Activated B cell treated with CpG ODN at 0.5 μM for 24 hours (primary cell): ENCODE data around the gene AGXT. TPM values are rescaled to one million over a fixed set of nuclear protein-coding genes. Genes with fewer than 3 reads are reported as not detected.

ENCODE experiments used
- ATAC-seq: fragments of 200-7000 bp; cut with Tn5 transposase; one replicate; pipeline ENCODE4 v1.10.0; 2021; ENCODE audit warnings: low read depth, mild to moderate bottlenecking, moderate library complexity
- CTCF ChIA-PET: fragments of 350-600 bp; sonication (Branson Sonifier 250); formaldehyde crosslinking; loops from one replicate; lab custom pipeline; 2021; ENCODE audit warnings: antibody characterized with exemption; lab: Charles Lee
- POLR2A ChIA-PET: fragments of 350-600 bp; sonication (Branson Sonifier 250); formaldehyde crosslinking; loops from one replicate; lab custom pipeline; 2021; ENCODE audit warnings: antibody characterized with exemption; lab: Charles Lee
- DNase-seq: peaks from one replicate; pipeline ENCODE4 v3.0.0; 2022
- H3K27ac Mint-ChIP-seq: one replicate; pipeline ENCODE4 v1.8.0; 2020; ENCODE audit warnings: mixed read lengths
- H3K27me3 Mint-ChIP-seq: one replicate; pipeline ENCODE4 v1.8.0; 2021; ENCODE audit warnings: mixed read lengths
- H3K36me3 Mint-ChIP-seq: one replicate; pipeline ENCODE4 v1.8.0; 2021; ENCODE audit warnings: low read depth, mixed read lengths
- H3K4me1 Mint-ChIP-seq: one replicate; pipeline ENCODE4 v1.8.0; 2021; ENCODE audit warnings: mixed read lengths
- H3K4me3 Mint-ChIP-seq: one replicate; pipeline ENCODE4 v1.8.0; 2020; ENCODE audit warnings: mild to moderate bottlenecking, mixed read lengths
- H3K9me3 Mint-ChIP-seq: one replicate; pipeline ENCODE4 v1.8.0; 2020; ENCODE audit warnings: mixed read lengths
- intact Hi-C: fragments of 100-400 bp; cut with micrococcal nuclease; formaldehyde crosslinking; loops from one replicate; pipeline ENCODE4 v1.15.1; 2024
- total RNA-seq: library from RNA; stranded (reverse); gene quantifications from 2 replicates; pipeline ENCODE4 v1.2.3, GENCODE V29; 2022
- TF ChIP-seq, protein P1 (sequence below): fragments of 200-600 bp; IDR thresholded peaks from one replicate; pipeline ENCODE4 v1.8.0; 2022; ENCODE audit warnings: antibody characterized with exemption, mild to moderate bottlenecking

The AGXT gene
- total RNA-seq, 1 donor from 2014 or later = not detected

DNA sequence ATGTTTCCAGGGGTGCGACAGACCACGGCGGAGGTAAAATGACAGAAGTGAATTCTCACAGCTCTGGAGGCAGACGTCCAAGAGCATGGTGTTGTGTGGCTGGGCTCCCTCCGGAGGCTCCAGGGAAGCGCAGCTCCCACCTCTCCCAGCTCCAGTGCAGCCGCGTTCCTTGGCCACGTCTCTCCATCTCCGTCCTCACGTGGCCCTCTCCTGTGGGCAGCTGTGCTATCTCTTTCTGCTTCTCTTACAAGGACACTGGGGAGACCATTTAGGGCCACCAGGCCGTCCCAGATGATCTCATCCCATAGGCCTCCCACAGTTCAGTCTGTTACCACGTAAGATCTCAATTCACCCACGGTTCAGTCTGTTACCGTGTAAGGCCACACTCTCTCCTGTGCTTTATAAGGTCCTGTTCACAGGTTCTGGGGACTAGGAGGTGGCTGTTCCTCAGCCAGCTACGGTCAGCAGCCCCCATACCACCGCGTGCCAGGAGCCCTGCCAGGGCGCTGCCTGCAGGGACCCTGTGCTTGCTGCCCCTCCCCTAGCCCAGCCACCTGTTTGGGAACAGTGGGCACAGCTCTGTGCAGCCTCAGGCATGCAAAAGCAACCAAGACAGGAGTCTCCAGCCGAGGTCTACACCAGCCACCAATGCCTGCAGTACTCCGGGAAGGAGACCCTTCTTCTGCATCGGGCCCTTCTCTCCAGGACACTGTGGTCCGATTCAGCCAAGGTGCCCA lies 30.3 kb downstream of the AGXT start:
- TF ChIP-seq, protein P1, sequence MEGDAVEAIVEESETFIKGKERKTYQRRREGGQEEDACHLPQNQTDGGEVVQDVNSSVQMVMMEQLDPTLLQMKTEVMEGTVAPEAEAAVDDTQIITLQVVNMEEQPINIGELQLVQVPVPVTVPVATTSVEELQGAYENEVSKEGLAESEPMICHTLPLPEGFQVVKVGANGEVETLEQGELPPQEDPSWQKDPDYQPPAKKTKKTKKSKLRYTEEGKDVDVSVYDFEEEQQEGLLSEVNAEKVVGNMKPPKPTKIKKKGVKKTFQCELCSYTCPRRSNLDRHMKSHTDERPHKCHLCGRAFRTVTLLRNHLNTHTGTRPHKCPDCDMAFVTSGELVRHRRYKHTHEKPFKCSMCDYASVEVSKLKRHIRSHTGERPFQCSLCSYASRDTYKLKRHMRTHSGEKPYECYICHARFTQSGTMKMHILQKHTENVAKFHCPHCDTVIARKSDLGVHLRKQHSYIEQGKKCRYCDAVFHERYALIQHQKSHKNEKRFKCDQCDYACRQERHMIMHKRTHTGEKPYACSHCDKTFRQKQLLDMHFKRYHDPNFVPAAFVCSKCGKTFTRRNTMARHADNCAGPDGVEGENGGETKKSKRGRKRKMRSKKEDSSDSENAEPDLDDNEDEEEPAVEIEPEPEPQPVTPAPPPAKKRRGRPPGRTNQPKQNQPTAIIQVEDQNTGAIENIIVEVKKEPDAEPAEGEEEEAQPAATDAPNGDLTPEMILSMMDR = no peak
- ChIA-PET CTCF (interaction anchor here (1.4 kb wide), 1 partner anchor 16 kb away, joined by 3 read pairs; no protein-coding TSS in a partner anchor), POLR2A (no interaction called here)
- ATAC-seq (no peak), DNase-seq (no peak)
- Mint-ChIP-seq H3K36me3 (no peaks in the 10 kb centered on the region), H3K9me3 (peaks cover 3% of the 10 kb centered on the region), H3K4me1 (no peaks in the 10 kb centered on the region), H3K4me3 (no peak overlapping the region), H3K27ac (no peak overlapping the region), H3K27me3 (no peaks in the 10 kb centered on the region)
- intact Hi-C loops = no loop called here

DNA sequence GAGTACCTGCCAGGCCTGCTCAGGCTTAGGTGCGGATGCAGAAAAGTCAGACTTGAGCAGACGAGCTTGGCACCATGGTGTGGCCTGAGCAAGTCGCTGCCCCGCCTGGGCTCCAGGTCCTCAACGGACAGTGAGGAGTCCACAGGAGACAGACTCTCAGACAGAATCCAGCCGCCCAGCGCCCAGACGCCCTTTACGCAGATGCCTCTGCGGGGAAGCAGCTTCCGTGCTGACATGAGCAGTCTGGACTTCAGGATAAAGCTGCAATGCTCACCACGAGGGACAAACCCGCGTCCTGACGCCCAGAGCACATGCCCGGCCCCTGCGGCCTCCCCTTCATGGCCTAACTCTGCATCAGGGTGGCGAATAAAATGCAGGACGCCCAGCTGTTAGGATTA lies 30.8 kb downstream of the AGXT start:
- Mint-ChIP-seq H3K27ac (no peak overlapping the region), H3K36me3 (no peaks in the 10 kb centered on the region), H3K9me3 (peaks cover 3% of the 10 kb centered on the region), H3K4me1 (no peaks in the 10 kb centered on the region), H3K27me3 (no peaks in the 10 kb centered on the region), H3K4me3 (no peak overlapping the region)
- TF ChIP-seq, protein P1 = no peak
- intact Hi-C loops = no loop called here
- DNase-seq (no peak), ATAC-seq (no peak)
- CTCF ChIA-PET = interaction anchor here (1.4 kb wide), 1 partner anchor 15 kb away, joined by 3 read pairs; no protein-coding TSS in a partner anchor
- POLR2A ChIA-PET = no interaction called here

DNA sequence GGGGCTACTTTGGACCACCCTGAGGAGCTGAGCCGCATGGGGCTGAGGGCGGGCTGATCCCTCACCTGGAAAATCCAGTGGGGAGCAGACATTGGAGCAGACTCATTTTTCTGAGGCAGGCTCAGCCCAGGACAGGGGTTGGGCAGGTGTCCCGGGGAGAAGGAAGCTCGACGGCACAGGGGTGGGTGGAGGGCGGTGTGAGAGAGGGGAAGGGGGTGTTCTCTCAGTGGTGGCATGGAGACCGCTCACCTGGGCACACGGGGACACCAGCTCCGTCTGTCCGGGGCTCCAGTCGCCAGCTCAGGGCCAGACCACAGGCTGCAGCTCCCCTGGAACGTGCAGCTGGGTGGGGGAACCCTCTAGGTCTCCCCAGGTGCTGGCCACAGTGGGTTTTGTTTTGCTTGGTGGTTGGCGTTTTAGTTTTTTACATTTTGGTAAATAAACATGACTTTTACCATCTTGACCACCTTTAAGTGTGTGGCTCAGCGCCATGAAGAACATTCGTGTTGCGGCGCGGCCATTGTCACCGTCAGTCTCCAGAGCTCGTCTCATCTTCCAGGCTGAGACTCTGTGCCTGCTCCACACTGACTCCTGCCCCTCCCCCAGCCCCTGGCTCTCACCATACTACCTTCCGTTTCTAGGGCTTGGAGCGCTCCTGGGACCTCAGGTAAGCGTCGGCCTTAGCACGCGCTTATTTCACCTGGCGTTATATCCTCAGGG lies 31.7 kb downstream of the AGXT start:
- Mint-ChIP-seq H3K9me3 (peaks cover 3% of the 10 kb centered on the region), H3K27me3 (no peaks in the 10 kb centered on the region)
- POLR2A ChIA-PET = no interaction called here

DNA sequence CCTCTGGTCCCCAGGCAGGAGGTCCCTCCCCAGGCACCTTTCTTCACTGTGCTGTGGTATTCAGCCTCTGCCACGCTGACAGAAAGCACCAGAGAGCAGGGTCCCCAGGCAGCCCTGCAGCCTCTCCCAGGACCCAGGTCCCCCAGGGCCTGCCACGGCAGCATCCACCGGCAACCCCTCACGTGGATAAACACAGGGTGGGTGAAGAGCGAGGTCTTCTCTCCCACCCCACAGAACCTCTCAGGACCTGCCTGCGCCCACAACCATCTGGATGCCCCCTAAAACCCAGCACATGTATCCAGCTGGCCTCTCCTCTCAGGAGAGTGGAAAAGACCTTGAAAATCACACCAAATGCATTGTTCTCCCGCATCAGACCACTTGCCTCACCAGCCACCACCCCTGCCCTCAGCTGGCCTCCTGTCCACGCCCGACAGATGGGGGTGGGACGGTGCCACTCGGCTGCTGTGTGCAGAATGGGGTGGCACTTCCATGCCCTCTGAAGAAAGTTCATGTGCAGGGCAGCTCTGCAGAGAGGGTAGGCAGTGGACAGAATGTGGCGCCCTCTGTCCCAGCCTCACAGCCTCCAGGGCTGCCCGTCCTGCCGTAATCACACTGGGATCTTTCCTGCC lies 33.5 kb downstream of the AGXT start:
- ATAC-seq (no peak), DNase-seq (no peak)
- TF ChIP-seq, protein P1 = no peak
- Mint-ChIP-seq H3K4me3 (no peak overlapping the region), H3K9me3 (peaks cover 3% of the 10 kb centered on the region), H3K27ac (no peak overlapping the region), H3K4me1 (no peaks in the 10 kb centered on the region), H3K36me3 (no peaks in the 10 kb centered on the region), H3K27me3 (peaks cover 4% of the 10 kb centered on the region)
- POLR2A ChIA-PET = no interaction called here
- CTCF ChIA-PET = no interaction called here
- intact Hi-C loops = no loop called here

More for the DNA sequence above, 31.7 kb downstream of the AGXT start:
- no peaks in the 10 kb centered on the region for H3K36me3 Mint-ChIP-seq
- H3K27ac Mint-ChIP-seq = no peak overlapping the region
- ATAC-seq (no peak), DNase-seq (no peak)
- TF ChIP-seq, protein P1 = no peak
- intact Hi-C loops = no loop called here
- H3K4me1 Mint-ChIP-seq = no peaks in the 10 kb centered on the region
- CTCF ChIA-PET = interaction anchor here (1.4 kb wide), 1 partner anchor 14 kb away, joined by 3 read pairs; no protein-coding TSS in a partner anchor
- no peak overlapping the region for H3K4me3 Mint-ChIP-seq

DNA sequence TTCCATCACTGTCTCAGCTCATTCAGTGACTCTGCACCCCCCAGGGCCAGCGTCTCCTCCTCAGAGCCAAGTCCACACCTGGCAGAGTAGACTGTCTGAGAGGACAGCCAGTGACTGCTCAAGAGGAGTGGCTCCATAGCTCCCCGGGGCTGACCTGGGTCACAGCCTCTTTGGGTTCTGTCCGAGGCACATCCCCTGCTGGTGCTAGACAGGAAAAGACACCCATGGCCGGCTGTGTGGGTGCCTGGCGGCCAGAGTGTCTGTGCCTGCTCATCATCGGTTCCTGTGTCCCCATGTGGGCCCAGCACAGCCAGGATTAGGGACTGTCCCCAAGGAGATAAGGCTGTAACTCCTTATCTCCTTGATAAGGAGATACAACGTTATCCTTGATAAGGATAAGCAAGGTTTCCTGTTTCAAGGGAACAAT lies 34.0 kb downstream of the AGXT start:
- POLR2A ChIA-PET = no interaction called here
- Mint-ChIP-seq H3K36me3 (no peaks in the 10 kb centered on the region), H3K27me3 (peaks cover 8% of the 10 kb centered on the region), H3K4me1 (no peaks in the 10 kb centered on the region), H3K27ac (no peak overlapping the region), H3K9me3 (peaks cover 3% of the 10 kb centered on the region), H3K4me3 (no peak overlapping the region)
- TF ChIP-seq, protein P1 = no peak
- DNase-seq = no peak
- no peak for ATAC-seq
- CTCF ChIA-PET = no interaction called here
- intact Hi-C loops = no loop called here
